ENCODE data around the gene PLCL1.

DNA sequence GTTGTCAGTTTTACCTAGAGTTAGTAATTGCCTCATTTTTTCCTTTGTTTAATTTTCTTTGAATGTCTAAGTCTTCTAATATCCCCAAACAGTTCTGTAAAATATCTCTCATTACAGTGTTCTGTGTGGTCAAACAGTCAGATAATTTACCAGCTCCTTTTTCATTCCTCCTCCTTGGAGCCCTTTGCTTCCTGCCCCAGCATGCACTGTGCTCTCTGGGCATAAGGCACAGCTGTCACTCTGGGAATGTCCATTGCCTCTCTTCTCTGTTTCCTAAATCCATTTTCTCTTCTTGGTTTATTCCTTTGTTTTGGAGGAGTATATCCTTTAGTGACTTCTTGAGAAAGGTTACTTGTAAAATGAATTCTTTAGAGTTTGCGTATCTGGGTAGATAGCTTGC, 139.3 kb downstream of the PLCL1 start:
- no peak for TF ChIP-seq POLR2A (IDR thresholded peaks at IDR 0.05)
- TF ChIP-seq, protein P1, sequence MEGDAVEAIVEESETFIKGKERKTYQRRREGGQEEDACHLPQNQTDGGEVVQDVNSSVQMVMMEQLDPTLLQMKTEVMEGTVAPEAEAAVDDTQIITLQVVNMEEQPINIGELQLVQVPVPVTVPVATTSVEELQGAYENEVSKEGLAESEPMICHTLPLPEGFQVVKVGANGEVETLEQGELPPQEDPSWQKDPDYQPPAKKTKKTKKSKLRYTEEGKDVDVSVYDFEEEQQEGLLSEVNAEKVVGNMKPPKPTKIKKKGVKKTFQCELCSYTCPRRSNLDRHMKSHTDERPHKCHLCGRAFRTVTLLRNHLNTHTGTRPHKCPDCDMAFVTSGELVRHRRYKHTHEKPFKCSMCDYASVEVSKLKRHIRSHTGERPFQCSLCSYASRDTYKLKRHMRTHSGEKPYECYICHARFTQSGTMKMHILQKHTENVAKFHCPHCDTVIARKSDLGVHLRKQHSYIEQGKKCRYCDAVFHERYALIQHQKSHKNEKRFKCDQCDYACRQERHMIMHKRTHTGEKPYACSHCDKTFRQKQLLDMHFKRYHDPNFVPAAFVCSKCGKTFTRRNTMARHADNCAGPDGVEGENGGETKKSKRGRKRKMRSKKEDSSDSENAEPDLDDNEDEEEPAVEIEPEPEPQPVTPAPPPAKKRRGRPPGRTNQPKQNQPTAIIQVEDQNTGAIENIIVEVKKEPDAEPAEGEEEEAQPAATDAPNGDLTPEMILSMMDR (IDR thresholded peaks at IDR 0.05 in 8 of 11, conservative IDR thresholded peaks at IDR 0.05 in 3 of 11), result no peak
